CD4-positive, alpha-beta T cell treated with Interleukin-17A for 1 hour (primary cell): Measurements from ENCODE around the gene EEF1A1.

Source experiments
- DNase-seq: peaks from one replicate; pipeline ENCODE4 v3.0.0-alpha.2; 2020

The EEF1A1 gene

DNA sequence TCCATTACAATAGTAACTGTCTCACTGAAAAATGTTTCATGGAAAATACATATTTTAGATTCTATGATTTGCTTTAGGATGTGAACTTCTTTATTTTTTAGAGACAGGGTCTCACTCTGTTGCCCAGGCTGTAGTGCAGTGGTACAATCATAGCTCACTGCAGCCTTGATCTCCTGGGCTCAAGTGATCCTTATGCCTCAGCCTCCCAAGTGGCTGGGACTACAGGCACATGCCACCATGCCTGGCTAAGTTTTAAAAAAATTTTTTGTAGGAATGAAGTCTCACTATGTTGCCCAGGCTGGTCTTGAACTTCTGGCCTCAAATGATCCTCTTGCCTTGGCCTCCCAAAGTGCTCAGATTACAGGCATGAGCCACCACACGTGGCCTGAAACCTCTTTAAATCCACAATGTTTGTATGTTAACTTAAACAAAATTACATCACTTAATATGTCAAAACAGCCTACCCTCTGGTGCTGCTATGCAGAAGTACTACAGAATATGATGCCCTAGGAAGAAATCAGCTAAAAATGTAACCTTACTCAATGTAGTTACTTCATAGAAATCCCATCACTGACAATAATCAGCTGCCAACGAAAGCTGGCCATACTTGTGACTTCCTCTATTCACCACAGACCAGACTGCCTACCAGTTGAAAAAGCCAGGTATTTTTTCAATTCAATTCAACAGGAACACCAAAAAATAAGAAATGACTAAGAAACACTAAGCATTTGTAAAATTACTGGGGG is 17.6 kb downstream of the EEF1A1 start:
- no peak for DNase-seq

DNA sequence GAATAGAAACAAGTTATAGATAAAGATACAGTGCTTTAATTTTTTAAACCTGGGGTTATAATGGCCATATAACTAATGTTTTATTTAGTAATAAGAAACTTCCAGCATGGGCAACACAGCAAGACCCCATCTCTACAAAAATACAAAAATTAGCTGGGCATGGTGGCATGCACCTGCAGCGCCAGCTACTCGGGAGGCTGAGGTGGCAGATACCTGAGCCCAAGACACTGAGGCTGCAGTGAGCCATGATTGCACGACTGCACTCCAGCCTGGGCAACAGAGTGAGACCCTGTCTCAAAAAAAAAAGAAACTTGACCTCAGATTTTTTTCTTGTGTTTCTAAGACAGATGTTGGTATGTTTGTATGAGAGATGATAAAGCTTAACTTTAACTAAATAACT is 22.9 kb downstream of the EEF1A1 start:
- DNase-seq: no peak

DNA sequence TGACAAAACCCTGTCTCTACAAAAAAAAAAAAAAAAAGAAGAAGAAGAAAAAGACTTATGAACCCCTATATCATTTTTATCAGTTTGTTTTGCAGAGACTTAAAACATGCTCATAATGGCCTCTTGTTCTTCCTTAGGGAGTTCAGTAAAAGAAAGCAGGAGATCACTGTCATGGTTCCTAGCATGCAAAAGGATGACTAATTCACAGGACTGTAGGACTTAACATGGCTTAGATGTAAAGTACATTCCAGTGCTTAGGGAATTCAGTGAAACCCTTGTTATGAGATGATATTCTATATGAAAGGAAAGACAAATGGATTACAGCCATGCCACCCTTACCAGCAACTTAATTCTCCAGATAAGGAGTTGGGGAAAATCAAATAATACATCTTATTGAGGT is 29.5 kb downstream of the EEF1A1 start:
- no peak for DNase-seq

DNA sequence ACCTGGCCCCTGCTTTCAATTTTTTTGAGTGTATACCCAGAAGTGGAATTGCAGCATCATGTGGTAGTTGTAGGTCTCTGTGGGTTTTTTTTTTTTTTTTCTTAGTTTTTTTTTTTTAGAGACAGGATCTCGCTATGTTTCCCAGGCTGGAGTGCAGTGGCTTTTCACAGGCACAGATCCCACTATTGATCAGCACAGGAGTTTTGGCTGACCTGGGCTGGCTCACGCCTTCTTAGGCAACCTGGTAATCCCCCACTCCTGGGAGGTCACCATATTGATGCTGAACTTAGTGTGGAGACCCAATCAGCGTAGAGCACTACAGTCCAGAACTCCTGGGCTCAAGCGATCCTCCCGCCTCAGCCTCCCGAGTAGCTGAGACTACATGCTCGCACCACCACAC is 33.4 kb downstream of the EEF1A1 start:
- no peak for DNase-seq

DNA sequence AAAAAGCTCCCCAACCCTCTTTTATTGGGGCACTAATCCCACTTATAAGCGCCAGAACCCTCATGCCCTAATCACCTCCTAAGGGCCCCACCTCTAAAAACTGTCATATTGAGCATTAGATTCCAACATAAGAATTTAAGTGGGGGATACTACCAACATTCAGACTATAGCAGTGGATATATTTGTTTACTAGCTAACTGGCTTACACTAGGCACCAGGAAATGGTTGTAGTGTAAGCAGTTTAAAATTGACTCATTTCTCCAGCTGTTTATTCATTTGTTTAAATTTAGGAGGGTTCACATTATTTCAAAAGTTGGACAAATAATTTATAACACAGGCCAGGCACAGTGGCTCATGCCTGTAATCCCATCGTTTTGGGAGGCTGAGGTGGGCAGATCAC is 36.4 kb downstream of the EEF1A1 start:
- no peak for DNase-seq

DNA sequence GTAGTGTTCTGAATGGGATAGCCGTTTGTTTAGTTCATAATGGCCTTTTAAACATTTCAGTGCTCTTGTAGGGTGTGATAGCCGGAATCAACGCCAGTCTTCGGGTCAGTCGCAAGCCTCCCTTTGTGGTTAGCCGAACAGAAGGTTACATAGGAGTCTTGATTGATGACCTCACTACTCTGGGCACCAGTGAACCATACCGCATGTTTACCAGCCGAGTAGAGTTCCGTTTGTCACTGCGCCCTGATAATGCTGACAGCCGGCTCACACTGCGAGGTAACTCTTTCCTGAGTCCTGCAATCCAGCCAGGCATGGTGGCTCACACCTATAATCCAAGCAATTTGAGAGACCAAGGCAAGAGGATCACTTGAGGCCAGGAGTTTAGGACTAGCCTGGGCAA is 38.9 kb downstream of the EEF1A1 start:
- DNase-seq: no peak

DNA sequence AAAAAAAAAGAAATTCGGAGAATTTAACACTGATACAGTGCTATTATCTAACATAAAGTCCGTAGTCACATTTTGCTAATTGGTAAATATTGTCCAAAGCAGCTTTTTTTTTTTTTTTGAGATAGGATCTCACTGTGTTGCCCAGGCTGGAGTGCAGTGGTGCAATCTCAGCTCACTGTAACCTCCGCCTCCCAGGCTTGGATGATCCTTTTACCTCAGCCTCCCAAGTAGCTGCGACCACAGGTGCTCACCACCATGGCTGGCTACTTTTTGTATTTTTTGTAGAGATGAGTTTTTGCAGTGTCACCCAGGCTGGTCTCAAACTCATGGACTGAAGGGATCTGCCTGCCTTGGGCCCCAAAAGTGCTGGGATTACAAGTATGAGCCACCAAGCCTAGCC is 43.4 kb downstream of the EEF1A1 start:
- no peak for DNase-seq

DNA sequence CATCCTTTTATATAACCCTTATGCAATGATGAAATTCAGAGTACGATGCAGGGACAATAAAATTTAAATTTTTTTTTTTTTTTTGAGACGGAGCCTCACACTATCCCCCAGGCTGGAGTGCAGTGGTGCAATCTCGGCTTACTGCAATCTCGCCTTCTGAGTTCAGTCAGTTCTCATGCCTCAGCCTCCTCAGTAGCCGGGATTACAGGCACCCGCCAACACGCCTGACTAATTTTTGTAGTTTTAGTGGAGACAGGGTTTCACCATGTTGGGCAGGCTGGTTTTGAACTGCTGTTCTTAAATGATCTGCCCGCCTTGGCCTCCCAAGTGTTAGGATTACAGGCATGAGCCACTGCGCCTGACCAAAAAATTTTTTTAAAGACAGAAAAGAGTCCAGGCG is 44.1 kb downstream of the EEF1A1 start:
- no peak for DNase-seq

DNA sequence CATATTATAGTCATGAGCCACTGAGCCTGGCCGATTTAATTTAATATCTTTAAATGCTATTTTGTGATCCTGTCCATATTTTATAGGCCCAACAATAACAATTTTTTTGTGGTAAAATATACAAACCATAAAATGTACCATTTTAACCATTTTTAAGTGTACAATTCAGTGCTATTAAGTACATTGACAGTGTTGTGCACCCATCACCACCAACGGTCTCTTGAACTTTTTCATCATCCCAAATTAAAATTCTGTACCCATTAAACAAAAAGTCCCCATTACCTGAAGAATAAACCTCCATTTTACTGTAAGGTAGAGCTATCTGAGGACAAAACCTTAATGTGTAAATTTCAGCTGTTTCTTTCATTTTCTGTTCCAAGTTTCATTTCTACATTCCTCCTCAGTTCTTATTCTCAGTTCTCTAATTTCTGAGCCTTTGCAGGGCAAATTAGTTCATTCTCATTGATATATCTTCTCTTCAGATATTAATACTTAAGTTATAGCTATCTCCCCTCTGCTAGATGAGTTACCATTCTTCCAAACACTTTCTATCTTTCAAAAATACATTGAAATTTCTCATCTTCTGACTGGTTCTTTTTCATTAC is 49.0 kb downstream of the EEF1A1 start:
- DNase-seq: no peak
